Neural crest cell (in vitro differentiated cells): ENCODE measurements around the gene CISH. TPM values are rescaled to one million over a fixed set of nuclear protein-coding genes. Genes with fewer than 3 reads are reported as not detected.
A peak's percentile ranks its signal among the peaks of the same experiment; 100 is the strongest.

Source experiments
- DNase-seq: peaks from one replicate; pipeline ENCODE4 v3.0.0; 2021; ENCODE audit warnings: low read depth, mixed read lengths, low spot score
- H3K27ac Mint-ChIP-seq: one replicate; pipeline ENCODE4 v1.8.0; 2021; ENCODE audit warnings: mild to moderate bottlenecking, mixed read lengths; ENCODE audit not compliant: unreplicated experiment
- H3K27me3 Mint-ChIP-seq: 2 replicates; pipeline ENCODE4 v1.8.0; 2021; ENCODE audit warnings: low read depth, mild to moderate bottlenecking, mixed read lengths
- H3K36me3 Mint-ChIP-seq: 2 replicates; pipeline ENCODE4 v1.8.0; 2021; ENCODE audit warnings: low read depth, mild to moderate bottlenecking, mixed read lengths
- H3K4me1 Mint-ChIP-seq: 2 replicates; pipeline ENCODE4 v1.8.0; 2021; ENCODE audit warnings: mixed read lengths
- H3K4me3 Mint-ChIP-seq: one replicate; pipeline ENCODE4 v1.8.0; 2021; ENCODE audit warnings: mild to moderate bottlenecking, mixed read lengths
- H3K9me3 Mint-ChIP-seq: 2 replicates; pipeline ENCODE4 v1.8.0; 2021; ENCODE audit warnings: mixed read lengths
- total RNA-seq: library from RNA; stranded (reverse); gene quantifications from 2 replicates; pipeline ENCODE4 v1.2.1, GENCODE V29; 2021
- TF ChIP-seq, protein P1 (sequence below): fragments of 200-600 bp; sonication (generic); conservative IDR thresholded peaks from 2 replicates; pipeline ENCODE4 v1.5.0; 2021; ENCODE audit warnings: antibody characterized with exemption, mild to moderate bottlenecking

Gene CISH
- total RNA-seq, 1 donor from 2014 or later, result 8.6 TPM

DNA sequence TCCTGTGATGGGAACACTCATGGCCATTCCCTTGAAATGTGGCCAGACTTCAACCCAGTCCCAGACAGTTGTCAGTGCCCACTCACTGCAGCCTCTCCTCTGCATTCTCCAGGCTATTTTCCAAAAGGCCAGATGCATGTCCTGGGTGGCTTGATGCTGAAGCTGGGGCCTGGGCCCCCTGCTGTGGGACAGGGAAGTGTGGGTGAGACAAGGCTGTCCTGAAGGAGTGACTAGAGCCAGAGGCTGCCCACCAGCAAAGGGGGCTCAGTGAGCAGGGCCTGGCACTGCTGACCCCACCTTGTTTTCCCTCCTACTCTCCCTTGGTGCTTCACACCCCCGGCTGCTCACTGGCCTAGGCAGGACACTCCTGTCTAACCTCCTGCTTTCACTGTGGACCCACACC lies 11.9 kb downstream of the CISH start:
- no peaks in the 10 kb centered on the region for H3K9me3 Mint-ChIP-seq
- TF ChIP-seq, protein P1, sequence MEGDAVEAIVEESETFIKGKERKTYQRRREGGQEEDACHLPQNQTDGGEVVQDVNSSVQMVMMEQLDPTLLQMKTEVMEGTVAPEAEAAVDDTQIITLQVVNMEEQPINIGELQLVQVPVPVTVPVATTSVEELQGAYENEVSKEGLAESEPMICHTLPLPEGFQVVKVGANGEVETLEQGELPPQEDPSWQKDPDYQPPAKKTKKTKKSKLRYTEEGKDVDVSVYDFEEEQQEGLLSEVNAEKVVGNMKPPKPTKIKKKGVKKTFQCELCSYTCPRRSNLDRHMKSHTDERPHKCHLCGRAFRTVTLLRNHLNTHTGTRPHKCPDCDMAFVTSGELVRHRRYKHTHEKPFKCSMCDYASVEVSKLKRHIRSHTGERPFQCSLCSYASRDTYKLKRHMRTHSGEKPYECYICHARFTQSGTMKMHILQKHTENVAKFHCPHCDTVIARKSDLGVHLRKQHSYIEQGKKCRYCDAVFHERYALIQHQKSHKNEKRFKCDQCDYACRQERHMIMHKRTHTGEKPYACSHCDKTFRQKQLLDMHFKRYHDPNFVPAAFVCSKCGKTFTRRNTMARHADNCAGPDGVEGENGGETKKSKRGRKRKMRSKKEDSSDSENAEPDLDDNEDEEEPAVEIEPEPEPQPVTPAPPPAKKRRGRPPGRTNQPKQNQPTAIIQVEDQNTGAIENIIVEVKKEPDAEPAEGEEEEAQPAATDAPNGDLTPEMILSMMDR, result no peak
- no peaks in the 10 kb centered on the region for H3K36me3 Mint-ChIP-seq
- no peaks in the 10 kb centered on the region for H3K27me3 Mint-ChIP-seq
- H3K4me1 Mint-ChIP-seq, result peaks cover 5% of the 10 kb centered on the region
- no peak overlapping the region for H3K27ac Mint-ChIP-seq
- no peak overlapping the region for H3K4me3 Mint-ChIP-seq
- DNase-seq, result no peak

DNA sequence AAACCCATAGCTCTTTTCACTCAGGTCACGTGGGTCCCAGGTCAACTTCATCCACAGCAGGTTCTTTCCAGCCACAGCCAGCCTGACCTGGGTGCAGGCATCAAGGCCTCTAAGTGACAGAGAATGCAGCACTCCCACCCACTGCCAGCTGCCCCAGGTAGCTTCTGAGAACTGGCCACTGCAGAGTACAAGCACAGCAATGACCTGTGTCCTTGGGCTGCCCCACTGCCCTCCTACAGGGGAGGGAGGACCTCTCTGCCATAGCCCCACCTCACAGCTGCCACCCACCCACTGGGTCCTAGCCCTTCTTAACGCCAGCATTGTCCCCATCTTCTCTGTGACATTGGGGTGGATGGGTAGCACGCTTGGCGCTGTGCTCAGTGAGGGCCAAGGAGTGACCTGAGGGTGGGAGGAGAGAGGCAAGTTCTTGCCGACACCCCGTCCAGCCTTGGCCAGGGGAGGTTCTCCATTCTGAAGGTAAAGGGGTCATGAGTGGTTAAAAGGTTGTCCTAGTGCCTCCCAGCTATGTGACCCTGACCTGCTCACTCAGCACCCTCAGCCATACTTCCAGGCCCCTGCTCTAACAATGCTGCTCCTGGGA lies 12.4 kb downstream of the CISH start:
- TF ChIP-seq, protein P1, result no peak
- Mint-ChIP-seq H3K9me3 (no peaks in the 10 kb centered on the region), H3K27me3 (no peaks in the 10 kb centered on the region), H3K4me1 (peaks cover 5% of the 10 kb centered on the region), H3K36me3 (no peaks in the 10 kb centered on the region), H3K4me3 (no peak overlapping the region), H3K27ac (no peak overlapping the region)
- no peak for DNase-seq

DNA sequence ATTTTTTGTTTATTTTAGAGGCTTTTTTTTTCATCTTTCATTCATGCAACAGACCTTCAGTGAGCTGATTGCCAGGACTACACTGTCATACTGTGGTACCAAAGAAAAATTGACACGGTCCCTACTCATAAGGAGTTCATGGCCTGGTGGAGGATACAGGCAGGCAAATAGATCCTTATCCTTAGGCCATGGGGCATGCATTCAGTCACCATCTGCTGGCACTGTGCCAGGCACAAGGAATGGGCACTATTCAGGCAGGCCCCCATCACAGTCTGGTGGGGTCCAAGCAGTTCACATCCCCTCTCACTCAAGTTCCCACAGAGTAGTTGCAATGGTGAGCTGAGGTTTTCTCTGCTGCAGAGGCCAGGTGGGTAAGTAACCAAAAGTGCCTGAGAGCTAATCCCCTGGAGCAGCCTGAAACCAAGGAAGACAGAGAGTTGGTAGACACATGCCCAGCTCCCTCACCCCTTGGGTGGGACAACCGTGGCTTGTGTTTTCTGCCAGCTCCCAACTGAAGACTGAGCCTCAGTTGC lies 17.3 kb downstream of the CISH start:
- H3K4me1 Mint-ChIP-seq, result no peaks in the 10 kb centered on the region
- peak overlapping the region; percentile 27 for H3K27ac Mint-ChIP-seq
- TF ChIP-seq, protein P1, result no peak
- no peak for DNase-seq
- H3K4me3 Mint-ChIP-seq, result no peak overlapping the region
- no peaks in the 10 kb centered on the region for H3K36me3 Mint-ChIP-seq
- no peaks in the 10 kb centered on the region for H3K9me3 Mint-ChIP-seq
- no peaks in the 10 kb centered on the region for H3K27me3 Mint-ChIP-seq

DNA sequence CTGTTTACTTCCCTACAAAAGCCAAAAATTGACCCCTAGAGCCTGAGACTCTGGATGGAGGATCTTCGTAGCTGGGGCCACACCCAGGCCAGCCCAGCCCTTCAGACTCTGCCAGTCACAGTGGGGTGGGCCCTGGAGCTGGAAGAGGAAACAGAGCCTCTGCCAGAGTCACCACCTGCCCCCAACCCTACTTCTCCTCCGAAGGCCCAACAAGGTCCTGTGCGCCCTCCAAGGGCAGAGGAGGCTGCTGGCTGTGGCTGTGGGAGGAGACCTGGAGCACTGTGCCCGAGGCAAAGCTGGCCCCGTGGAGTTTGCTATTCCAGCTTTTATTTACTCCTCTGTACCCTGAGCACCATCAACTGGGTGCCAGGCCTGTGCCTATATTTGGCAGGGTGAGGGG lies 19.0 kb downstream of the CISH start:
- DNase-seq, result no peak
- no peaks in the 10 kb centered on the region for H3K4me1 Mint-ChIP-seq
- no peak overlapping the region for H3K4me3 Mint-ChIP-seq
- H3K27me3 Mint-ChIP-seq, result no peaks in the 10 kb centered on the region
- H3K27ac Mint-ChIP-seq, result peak overlapping the region; percentile 19
- TF ChIP-seq, protein P1, result no peak
- no peaks in the 10 kb centered on the region for H3K36me3 Mint-ChIP-seq
- H3K9me3 Mint-ChIP-seq, result no peaks in the 10 kb centered on the region

DNA sequence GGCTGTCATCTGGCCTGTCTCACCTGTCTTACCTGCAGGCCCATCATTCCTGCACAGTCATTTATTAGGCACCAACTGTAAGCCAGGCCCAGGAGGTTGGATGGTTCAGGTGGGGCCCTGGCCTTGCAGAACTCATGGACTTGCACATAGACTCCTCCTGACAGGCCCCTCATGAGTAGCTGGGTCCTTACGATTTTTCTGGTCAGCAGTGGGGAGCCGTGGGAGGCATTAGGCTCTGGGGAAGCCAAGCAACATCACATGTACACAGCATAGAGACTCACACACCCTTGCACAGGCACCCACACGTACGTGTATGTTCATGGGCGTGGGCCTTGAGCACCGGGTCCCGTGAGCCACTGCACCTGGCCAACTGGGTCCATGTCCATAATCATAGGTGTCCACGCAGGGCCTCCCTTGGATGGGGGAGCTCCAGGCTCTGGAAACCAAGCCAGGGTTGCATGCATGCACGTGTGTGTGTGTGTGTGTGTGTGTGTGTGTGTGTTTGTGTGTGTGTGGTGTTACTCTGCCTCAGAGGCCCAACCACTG lies 20.3 kb downstream of the CISH start:
- Mint-ChIP-seq H3K9me3 (no peaks in the 10 kb centered on the region), H3K4me1 (no peaks in the 10 kb centered on the region), H3K27me3 (no peaks in the 10 kb centered on the region), H3K36me3 (no peaks in the 10 kb centered on the region), H3K4me3 (no peak overlapping the region), H3K27ac (no peak overlapping the region)
- DNase-seq, result no peak
- TF ChIP-seq, protein P1, result no peak
